Measurements from ENCODE around the gene HPSE2.

HPSE2 gene

DNA sequence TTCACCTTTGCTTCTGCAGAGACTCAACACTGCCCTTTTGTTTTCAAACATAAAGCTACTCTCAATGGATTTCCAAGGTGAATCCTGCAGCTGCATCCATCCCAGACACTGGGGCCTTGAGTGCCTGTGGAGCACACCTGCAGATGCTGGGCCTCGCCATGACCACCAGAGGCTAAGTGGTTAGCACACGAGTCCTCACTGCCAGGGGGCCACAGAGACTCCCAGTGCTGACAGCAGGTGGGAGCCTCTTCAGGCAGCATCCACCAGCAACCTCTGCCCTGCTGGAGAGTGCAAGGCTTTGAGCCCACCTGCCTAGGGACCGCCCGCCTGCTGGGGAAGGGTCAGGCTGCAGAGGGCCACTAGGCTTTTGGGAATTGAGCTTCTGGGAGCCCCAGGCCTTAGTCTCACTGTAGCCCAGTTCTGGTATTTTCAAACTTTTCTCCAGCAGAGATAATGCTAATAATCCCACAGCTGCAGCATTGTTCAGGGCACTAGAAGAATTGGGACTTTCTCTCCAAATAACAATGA is 779.5 kb downstream of the HPSE2 start:
- DNase-seq = no peak

DNA sequence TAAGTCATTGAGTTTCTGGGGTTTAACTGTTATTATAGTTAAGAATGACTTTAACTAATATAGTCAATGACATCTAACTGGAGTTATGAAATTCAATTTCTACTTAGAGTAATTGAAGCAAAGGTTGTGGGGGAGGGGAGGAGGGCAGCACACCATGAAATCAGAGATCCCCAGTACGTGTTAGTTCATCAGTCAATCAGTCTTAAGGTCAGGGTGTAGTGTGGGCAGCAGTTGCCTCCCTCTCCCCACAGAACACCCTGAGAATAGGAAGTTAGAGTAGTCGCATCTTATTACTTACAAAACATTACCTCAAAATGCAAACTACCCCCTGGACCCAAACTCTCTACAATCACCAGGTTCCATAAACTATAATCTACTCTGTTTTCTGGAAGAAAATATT is 781.9 kb downstream of the HPSE2 start:
- DNase-seq = no peak

DNA sequence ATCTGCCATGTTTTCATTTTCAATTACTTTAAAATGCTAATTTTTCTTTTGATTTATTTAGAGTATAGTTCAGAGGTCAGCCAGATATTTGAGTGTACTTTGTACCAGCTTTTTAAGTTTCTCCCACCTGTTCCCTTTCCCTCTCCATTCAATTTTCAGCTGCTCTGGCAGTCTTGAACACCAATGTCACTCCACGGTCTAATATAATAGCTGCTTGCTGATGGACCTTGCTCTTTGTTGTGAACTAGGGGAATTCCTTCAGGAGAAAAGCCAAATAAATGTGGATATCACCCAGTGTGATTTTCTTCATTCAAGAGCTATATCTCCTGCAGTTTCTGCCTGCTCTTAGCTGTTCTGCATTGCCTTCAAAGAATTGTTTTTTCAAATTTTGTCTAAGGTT is 785.0 kb downstream of the HPSE2 start:
- DNase-seq = no peak

DNA sequence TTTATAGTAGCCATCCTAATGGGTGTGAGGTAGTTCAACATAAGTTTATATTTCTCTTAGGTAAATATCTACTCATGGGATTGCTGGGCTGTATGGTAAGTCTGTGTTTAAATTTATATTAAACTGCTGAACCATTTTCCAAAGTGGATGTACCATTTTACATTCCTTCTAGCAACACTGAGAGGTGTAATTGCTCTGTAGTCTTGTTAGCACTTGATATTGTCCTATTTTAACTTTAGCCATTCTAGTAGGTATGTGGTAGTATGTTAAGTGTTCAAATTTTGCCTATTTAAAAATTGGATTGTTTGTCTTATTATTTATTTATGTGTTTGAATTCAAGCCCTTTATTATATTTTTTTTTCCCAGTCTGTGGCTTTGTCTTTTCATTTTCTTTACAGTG is 786.4 kb downstream of the HPSE2 start:
- DNase-seq = no peak

DNA sequence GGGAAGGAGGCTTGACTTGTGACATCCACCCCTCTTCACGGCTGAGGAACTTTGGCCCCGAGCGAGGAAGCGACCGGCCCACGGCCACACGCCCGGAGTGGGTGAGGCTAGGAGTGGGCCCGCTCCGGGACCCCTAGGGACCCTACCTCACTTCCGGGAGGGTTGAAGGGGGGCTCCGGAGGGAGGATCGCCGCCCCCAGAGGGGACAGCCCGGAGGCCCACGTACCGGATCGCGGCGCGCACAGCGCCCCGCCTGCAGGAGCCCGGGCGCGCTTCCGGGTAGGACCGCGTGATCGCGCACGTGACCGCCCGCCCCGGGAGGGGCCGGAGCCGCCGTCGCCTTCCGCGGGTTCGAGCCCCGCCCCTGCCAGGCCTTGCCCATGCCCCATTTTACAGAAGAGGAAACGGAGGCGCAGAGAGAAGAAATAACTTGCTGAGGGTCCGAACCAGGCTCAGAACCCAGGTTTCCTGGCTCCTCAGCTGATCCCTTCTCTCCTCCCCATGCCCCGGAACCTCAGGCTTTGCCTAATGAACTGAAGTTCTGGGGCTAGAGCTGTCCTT is 788.9 kb downstream of the HPSE2 start, which contains the start of gene HPS1:
Gene HPS1 (minus strand): TSS at position 275 of the 561 bp plus-strand sequence. CDS start 3,695 bp downstream, outside the sequence.
- DNase-seq = peak; percentile 73

DNA sequence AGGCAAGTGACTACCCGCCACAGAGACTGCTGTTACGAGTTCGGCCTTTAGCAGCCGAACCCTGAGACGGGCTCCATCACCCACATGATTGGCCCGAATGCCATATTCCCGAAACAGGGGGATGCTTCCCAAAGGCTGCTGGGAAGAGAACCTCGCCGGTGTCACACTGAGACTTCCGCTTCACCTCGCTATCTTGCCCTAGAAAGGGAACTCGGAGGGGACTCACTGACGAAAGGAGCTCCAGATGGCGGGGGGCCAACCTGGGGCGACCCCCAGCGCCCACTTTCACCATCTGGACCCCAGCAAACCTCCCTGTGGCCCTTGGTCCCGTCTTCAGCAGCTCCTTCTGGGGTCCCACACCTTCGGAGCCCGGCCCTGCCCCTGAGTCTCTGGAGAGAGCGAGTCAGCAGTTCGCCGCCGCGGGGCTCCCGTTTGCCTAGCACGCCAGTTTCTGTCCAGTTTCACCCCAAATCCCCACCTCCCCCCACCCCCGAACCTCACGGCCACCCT is 789.4 kb downstream of the HPSE2 start:
- DNase-seq = peak; percentile 21

DNA sequence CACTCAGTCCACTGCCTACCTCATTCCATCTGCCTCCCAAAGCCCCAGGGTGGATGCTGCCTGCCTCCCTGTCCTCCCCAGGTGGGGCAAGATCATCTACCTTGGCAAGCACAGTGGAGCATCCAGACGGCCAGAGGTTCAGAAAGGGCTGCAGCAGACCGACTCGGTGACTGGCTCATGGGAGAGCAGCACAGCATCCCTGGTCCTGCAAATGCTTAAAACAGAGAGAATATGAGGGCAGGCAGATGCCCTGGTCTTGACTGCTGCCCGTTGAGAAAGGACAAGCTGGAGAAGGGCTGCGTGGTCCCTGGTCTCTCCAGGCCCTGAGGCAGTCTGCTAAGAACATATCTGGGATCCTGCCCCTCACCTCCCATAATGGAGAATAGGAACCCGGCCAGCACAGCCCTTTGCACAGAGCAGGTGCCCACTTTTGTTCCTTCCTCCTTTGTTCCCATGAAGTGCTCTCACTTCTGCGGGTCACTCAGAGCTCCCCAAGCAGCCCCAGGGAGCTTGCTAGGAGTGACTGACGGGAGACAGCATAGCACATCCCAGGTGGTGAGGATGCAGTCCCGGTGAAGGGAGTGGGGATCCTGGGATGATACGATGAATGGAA is 790.3 kb downstream of the HPSE2 start:
- no peak for DNase-seq

DNA sequence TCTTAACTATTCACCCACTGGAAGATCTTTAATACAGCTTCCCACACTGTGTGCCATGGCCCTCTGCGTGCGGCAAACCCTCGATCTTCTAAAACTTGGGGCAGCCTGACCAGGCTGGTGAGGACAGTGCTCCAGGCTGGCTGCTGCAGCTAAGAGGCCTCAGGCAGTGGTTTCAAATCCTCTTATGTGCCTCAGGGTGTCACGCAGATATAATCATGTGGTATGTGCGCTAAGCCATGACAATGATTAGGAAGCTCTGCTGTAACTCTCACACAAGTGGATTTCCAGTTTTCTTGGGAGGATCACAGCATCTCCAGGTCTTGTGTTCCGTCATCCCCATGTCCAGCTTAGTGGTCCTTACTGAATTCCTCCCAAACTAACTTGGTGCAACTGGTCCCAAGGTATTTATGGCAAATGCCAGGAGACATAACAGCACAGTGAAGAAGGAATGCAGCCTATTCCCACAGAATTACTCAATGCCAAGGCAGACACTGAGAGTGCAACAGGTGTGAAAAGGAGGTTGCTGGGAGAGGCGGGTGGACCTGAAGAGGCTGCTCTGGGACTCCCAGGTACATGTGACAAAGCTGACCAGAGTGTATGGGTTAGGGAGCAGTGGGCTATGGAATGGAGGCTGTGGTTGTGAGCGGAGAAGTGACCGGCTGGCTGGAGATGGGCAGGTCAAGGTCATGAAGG is 791.2 kb downstream of the HPSE2 start:
- no peak for DNase-seq

DNA sequence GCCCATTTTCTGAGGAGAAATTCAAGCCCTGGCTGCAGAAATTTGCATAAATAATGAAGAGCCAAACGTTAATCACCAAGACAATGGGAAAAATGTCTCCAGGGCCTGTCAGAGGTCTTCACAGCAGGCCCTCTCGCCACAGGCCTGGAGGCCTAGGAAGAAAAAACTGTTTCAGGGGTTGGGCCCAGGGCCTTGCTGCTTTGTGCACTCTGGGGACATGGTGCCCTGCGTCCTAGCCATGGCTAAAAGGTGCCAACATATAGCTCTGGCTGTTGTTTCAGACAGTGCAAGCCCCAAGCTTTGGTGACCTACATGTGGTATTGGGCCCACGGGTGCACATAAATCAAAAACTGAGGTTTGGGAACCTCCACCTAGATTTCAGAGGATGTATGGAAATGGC is 796.9 kb downstream of the HPSE2 start:
- DNase-seq = no peak

DNA sequence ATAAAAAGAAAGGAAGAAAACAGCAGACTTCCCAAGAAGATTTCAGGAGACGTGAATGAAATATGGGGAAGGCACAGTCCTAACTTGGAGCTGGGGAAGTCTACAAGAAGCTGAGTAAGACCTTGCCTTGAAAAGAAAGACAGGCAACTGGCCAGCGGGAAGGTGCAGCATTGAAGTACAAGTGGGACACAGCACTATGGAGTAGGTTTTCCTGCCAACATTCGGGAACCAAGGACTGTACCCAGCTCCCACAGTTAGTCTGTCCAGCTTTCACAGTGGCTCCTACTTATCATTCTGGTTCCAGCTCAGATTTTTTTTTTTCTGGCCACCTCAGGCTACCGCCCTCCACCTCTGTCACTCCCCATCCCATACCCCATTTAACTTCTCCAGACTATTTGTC is 798.9 kb downstream of the HPSE2 start:
- no peak for DNase-seq

DNA sequence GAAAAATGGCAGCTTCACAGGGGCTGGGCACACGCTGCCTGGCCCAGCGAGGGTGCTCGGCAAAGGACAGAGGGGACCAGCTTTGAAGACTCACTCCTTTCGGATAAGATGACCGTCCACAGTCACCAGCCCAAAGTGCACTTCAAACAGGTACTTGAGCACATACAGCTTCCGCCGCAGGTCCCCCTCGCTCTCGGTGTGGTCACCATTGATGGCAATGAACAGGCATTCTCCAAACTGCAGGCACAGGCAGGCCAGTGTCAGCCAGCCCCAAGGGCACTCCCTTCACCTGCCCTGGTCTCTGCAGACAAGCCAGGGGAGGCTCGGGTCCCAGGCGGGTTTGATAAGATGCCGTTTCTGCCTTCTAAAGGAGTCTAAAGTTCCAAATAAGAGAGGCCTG is 800.5 kb downstream of the HPSE2 start:
- DNase-seq = no peak

DNA sequence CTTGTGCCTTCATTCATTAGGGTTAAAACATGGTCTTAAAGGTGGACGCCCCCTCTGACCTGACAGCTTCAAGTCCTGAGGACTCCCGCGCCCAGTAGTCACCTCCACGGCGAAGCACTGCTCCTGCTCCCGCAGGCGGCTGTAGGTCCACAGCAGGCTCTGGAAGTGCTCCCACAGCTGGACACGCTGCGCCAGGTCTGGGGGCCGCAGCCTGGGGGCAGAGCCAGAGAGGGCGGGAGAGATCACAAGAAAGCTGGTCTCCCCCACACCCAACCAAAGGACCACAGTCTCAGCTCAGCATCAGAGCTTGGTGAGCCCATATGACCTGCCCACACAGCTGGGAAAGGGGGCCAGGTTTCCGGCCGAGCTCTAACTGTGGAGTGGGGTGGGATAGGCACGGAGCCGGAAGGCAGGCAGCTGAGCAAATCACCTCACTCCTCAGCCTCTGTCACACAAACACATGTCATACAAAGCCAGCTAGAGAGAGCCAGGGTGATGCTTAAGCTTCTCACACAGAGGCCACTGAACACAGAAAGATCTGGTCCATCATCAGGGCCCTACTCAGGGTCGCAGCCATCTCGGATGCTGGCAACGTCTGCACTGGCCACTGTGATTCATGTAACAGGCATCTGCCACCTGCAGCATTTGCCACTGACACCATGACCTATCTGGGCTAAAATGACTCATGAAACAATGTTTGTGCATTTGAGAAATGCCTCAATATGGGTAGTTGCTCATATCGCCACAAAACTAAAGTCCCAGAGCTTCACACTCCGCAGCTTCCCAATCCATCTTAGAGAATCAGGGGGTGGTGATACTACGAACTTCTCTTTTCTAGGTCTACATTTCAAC is 801.5 kb downstream of the HPSE2 start:
- no peak for DNase-seq

DNA sequence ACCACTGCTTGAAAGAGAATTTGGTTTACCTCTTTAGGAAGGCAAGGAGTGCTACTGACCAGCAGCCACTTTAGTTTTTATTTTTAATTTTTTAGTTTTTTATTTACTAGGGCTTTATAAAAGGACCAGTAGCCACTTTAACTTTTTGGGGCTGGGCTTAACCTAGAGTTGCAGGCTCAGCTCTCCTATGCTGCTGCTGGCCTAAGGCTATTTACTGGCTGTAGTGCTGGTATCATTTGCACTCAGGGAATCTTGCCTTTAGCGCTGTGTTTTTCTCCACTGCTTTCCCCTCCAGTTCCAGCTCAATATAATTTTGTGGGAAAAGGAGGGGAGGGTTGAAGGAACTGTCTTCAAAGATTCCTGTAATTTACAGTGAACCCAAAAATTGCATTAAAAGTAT is 802.3 kb downstream of the HPSE2 start:
- no peak for DNase-seq

DNA sequence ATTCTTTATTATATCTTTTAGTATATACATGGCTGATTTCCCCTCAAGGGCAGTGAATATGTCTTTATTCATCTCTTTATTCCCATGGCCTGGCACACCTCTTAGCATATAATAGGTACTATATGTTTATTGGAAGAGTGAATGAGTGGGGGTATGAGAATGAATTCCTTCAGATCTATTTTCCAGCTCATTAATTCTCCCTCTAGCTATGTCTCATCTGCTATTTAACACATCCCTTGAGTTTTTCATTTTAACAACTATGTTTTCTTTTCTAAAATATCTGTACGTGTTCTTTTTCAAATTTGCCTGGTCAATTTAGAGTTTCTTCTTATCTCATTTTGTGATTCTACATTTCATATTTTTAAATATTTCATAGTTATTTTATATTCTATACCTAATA is 803.3 kb downstream of the HPSE2 start:
- no peak for DNase-seq

DNA sequence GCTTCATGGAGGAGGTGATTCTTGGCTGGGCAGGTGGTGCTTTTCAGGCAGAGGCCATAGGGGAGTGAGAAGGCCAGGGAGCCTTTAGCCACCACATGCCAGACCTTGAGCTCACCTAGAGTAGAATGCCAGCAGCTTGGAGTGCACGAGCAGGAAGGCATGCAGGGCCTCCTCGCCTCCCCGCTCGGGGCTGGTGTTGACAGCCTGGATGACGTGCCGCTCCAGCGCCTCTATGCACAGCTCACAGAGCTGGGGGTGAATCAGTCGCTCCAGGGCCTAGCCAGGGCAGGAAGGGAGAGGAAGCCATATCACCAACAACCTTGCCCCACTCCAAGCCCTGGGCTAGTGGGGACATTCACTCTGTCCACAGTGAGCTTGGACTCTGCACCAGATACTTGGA is 804.6 kb downstream of the HPSE2 start:
- DNase-seq = no peak

DNA sequence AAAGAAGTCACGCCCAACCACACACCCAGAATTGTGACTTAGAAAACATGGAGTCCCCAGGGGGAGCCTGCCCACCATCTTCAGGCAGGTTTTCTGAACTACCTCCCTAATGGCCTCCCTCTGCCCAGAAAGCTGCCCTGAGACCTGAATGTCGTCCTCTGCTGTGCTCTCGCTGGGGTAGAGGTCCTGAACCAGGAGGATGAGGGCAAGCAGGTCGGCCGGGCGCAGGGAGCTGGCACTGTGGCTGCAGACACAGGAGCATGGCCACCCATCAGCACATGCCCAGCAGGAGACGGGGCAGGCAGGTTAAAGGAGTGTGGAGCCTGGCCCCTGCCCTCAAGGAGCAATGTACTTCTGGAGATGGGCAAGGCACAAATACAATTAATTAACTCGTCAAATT is 805.2 kb downstream of the HPSE2 start:
- no peak for DNase-seq

DNA sequence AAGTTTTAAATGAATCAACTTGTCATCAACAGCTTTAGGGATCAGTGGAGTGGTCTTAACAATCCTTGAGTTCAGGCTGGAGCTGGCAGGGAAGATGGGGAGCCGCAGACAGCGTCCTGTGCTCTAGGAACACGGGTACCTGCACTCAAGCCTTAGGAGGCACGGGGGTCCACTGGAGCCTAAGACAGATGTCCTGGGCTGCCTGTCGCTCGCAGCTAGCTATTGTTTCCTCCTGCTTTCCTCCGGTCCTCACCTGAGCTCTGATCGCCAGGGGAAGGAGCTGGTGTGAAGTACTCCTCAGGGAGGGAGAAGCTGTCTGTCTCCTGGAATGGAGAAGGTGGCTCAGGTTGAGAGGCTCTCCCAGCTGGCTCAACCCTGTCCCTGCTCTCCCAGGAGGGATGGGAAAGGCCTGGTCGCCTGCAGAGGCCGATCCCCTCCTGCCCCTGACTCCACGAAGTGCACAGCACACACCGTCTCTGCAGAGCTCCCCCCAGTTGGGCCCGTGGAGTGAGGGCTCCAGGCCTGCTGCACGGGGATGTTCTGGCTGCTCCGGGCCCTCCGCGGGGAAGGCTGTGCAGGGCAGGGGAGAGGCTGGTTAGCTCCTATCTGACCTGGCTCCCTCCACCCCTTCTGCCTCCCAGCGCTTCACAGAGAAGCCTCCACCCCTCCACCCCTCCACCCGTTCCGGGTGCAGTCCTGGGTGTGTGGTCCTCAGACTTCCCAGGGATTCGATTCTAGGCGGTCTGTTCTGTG is 806.2 kb downstream of the HPSE2 start:
- DNase-seq = no peak

DNA sequence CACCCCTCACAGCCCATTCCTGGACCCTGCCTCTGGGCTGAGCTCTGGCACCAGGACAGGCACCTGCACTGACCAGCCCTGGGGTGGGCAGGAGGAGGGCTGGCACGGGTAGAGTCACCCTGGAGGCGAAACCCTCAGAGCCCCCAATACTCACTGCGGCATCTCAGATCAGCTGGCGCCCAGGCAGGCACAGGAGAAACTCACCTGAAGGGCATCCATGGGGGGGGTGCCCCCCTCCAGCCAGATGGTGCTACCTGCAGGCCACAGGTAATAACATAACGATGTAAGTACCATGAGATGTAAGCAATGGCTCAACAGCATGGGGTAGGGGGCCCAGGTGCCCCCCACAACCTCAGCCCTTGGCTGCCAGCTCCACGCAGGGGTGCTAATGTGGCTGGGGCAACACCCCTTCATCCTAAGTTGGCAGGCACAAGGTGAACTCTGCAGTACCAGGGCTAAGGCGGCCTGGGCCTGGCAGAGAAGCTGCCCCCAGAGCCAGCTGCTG is 808.6 kb downstream of the HPSE2 start:
- DNase-seq = no peak

DNA sequence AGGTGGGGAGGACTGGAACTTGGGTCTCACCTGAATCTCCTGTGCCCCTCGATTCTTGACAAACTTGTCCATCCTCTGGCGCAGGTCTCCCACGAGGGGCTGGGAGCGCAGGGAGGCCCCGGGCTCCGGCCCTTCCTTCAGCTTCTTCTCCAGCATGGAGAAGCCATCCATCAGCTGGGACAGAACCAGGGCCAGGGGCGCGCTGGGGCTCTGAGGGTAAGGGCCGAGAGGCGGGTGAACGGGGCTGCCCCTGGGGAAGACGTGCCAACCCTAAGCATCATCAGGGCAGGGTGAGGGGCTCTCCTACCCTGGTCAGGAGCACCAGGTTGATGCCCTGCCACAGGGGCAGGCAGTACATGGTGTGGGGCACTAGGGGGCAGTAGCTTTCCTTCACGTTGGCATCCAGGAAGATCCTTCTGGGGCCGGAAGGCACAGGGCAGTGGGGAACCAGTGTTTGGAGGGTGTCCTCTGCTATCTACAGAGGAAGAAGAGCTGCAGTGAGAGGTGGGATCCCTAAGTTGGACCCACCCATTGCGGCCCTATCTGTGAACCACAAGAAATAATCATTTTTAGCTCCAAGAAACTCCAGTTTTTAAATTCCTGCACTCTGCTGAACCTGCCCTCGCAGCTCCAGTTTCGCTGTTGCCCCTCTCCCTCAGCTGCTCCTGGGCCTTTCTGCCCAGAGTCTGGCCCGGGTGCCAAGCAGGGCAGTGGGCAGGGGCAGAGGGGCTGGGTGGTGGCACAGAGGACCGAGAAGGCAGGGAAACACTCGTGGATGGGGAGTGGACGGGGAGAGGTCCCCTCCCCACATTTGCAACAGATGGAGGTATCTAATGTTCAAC is 809.9 kb downstream of the HPSE2 start:
- no peak for DNase-seq

DNA sequence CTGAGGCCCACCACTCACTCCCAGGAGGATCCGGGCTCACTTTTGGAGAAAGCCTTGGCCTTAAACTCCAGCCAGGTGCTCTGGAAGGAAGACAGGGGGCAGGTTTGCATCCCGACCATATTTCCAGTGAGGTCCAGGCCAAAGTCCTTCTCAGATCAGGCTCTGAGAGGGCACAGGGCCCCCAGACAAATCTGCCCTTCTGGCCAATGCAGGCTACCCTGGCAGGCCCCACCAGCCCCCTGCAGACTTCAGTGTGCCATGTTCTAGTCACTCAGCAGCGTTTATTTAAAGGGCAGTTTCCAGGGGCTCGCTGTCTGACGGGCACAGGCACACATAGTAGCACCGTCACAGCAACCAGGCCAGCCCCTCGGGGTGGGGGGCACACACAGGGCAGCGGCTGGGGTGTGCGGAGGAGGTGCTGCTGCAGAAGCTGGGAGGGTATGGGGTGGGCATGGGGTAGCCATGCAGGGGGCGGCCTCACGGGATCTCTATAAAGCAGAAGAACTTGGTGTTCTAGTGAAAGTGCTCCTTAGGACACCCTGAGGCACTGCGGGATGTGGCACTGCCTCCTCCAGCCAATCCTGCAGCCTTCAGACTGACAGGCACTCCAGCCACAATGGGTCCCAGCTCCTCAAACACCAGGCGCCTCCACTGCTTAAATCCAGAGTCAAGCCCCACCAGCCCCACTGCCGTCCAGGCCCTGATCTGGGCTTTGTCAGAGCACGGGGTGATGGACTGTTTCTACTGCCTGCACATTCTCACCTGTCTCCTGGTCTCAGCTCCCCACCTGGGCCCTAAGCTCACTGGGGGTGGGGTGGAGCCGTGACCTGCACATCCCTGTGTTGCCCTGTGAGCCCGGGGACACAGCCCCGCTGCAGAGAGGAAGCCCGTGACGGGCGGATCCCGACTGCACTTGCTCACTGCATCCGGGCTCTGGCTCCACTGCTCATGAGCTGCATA is 811.1 kb downstream of the HPSE2 start:
- no peak for DNase-seq

Data from fibroblast of upper back skin (primary cell).